SK-N-MC (cell line): ENCODE data around the gene VWA8.
"Not testable (repeated sequence)": the region's sequence is repeated elsewhere in the genome, so short reads cannot be mapped to it uniquely, and the experiment has no call there.

Experiments
- DNase-seq: peaks from one replicate; pipeline ENCODE4 v3.0.0-alpha.2; 2011; ENCODE audit warnings: low read depth, low spot score
- H3K27ac ChIP-seq: fragments of 200-600 bp; sonication (generic); 2 replicates; pipeline ENCODE4 v1.5.1; 2016; ENCODE audit warnings: mixed run types
- H3K36me3 ChIP-seq: fragments of 200-600 bp; sonication (generic); 2 replicates; pipeline ENCODE4 v1.6.1; 2017; ENCODE audit warnings: antibody characterized with exemption, low read length, mixed read lengths; ENCODE audit not compliant: insufficient read depth
- H3K4me3 ChIP-seq: fragments of 200-600 bp; sonication (generic); 2 replicates; pipeline ENCODE4 v1.5.1; 2016
- H3K9ac ChIP-seq: fragments of 200-600 bp; sonication (generic); 2 replicates; pipeline ENCODE4 v1.8.0; 2017; ENCODE audit warnings: mixed run types, mixed read lengths; ENCODE audit not compliant: insufficient read length
- H3K9me3 ChIP-seq: fragments of 200-600 bp; sonication (generic); 2 replicates; pipeline ENCODE4 v1.6.1; 2017; ENCODE audit warnings: low read depth, mild to moderate bottlenecking, antibody characterized with exemption, low read length, moderate library complexity, mixed read lengths
- EZH2 ChIP-seq: fragments of 200-600 bp; sonication (generic); IDR thresholded peaks from one replicate; pipeline ENCODE4 v1.6.1; 2017; ENCODE audit warnings: antibody characterized with exemption
- FOXP2 ChIP-seq: optimal IDR thresholded peaks from 2 replicates; pipeline ENCODE3; 2011; ENCODE audit warnings: mild to moderate bottlenecking, moderate library complexity; ENCODE audit not compliant: insufficient read depth; ENCODE audit errors: extremely low read length, control extremely low read depth
- POLR2AphosphoS5 ChIP-seq: IDR thresholded peaks from 2 replicates; pipeline ENCODE4 v1.6.1; 2012; ENCODE audit warnings: mild to moderate bottlenecking, low read depth, low read length, borderline replicate concordance

The VWA8 gene

DNA sequence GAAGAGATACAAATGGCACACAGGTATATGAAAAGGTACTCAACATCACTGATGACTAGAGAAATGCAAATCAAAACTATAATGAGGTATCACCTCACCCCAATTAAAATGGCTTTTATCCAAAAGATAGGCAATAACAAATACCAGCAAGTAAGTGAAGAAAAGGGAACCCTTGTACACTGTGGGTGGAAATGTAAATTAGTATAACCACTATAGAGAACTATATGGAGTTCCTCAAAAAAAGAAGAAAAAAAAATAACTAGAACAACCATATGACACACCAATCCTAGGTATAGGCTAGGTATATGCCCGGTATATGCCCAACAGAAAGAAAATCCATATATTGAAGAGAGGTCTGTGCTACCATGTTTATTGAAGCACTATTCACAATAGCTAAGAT lies 150.9 kb downstream of the VWA8 start:
- H3K4me3 ChIP-seq, result no peak overlapping the region
- peaks cover 9% of the 10 kb centered on the region for H3K36me3 ChIP-seq
- no peaks in the 10 kb centered on the region for H3K9me3 ChIP-seq
- TF ChIP-seq POLR2AphosphoS5 (no peak), EZH2 (no peak), FOXP2 (no peak)
- no peak overlapping the region for H3K27ac ChIP-seq
- no peak overlapping the region for H3K9ac ChIP-seq
- DNase-seq, result no peak

DNA sequence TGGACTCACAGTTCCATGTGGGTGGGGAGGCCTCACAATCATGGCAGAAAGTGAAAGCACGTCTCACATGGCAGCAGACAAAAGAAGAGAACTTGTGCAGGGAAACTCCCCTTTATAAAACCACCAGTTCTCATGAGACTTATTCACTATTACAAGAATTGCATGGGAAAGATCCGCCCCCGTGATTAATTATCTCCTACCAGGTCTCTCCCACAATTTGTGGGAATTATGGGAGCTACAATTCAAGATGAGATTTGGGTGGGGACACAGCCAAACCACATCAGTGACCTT lies 157.5 kb downstream of the VWA8 start:
- H3K4me3 ChIP-seq, H3K27ac ChIP-seq, H3K9me3 ChIP-seq, DNase-seq, H3K9ac ChIP-seq: not testable (repeated sequence)
- H3K36me3 ChIP-seq, result peaks cover 17% of the 10 kb centered on the region; the same call in 1 of the 2 replicates

DNA sequence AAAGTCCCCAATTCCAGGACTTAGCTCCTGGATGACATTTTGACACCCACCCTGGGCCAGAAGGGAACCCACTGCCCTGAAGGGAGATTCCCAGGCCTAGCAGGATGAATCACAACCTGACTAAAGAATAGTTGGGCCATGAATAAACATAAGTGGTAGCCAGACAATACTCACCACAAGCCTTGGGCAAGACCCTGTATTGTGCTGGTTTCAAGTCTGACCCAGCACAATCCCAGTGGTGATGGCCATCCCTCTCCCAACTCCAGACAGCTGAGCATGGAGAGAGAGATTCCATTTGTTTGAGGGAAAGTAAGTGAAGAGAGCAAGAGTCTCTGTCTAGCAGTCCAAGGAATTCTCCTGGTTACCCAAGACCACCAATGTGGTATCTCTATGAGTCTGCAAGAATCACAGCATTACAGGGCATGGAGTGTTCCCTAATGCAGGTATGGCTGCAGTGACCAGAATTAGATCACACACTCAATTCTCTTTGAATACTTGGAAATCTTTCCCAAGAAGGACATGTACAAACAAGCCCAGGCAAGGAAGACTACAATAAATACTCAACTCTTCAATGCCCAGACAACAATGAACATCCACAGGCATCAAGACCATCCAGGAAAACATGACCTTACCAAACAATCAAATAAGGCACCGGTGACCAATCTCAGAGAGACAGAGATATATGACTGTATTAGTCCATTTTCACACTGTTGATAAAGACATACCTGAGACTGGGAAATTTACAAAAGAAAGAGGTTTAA lies 158.0 kb downstream of the VWA8 start:
- Histone ChIP-seq H3K27ac (no peak overlapping the region), H3K36me3 (peaks cover 17% of the 10 kb centered on the region; the same call in 1 of the 2 replicates), H3K9me3 (no peaks in the 10 kb centered on the region), H3K9ac (no peak overlapping the region), H3K4me3 (no peak overlapping the region)
- TF ChIP-seq FOXP2 (no peak), POLR2AphosphoS5 (no peak), EZH2 (no peak)
- no peak for DNase-seq

DNA sequence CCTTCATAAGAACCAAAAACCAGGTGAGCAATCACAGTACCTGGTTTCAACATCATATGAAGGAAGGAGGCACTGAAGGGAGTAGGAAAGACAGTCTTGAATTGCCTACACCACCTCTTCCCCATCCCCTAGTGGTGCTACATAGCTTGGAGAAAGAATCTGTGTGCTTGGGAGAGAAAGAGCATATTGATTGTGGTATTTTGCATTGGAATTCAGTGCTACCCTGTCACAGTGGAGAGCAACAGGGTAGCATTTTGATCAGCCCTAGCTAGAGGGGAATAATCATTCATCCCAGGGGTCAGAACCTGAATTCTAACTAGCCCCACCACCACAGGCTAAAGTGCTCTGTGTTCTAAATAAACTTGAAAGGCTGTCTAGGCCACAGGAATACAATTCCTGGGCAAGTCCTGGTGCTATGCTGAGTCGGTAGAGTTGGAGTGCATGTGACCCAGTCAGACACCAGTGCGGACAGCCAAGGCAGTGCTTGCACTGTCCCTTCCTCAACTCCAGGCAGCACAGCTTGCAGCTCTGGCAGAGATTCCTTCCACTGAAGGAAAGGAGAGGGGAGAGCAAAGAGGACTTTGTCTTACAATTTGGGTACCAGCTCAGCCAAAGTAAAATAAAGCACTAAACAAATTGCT lies 158.7 kb downstream of the VWA8 start:
- no peak overlapping the region for H3K27ac ChIP-seq
- TF ChIP-seq POLR2AphosphoS5 (no peak), FOXP2 (no peak), EZH2 (no peak)

DNA sequence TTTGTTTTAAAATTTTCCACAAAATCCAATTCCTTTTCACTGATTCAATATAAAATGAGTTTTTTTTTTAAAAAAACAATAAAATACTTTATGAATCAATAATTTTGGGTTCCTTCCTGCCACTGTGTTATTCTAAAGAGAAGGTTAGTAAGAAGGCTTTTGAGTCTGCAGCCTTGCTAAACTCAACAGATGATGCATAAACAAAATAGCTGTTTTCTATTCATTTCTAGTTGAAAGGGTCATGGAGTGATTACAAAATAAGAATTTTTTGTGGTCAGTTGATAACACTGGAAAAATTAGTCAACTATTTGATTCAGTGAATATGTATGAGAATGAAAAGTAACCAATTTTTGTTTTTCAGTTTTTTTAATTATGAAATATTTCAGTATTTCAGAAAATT lies 169.9 kb downstream of the VWA8 start:
- Histone ChIP-seq H3K27ac (no peak overlapping the region), H3K4me3 (no peak overlapping the region), H3K9ac (no peak overlapping the region), H3K9me3 (no peaks in the 10 kb centered on the region), H3K36me3 (no peaks in the 10 kb centered on the region; the same call in 1 of the 2 replicates)
- no peak for TF ChIP-seq POLR2AphosphoS5
- no peak for TF ChIP-seq EZH2
- TF ChIP-seq FOXP2, result no peak
- no peak for DNase-seq

More for the DNA sequence above, 158.7 kb downstream of the VWA8 start:
- no peak overlapping the region for H3K4me3 ChIP-seq
- DNase-seq, result no peak
- H3K36me3 ChIP-seq, result peaks cover 17% of the 10 kb centered on the region; the same call in 1 of the 2 replicates
- H3K9me3 ChIP-seq, result no peaks in the 10 kb centered on the region
- H3K9ac ChIP-seq, result no peak overlapping the region

DNA sequence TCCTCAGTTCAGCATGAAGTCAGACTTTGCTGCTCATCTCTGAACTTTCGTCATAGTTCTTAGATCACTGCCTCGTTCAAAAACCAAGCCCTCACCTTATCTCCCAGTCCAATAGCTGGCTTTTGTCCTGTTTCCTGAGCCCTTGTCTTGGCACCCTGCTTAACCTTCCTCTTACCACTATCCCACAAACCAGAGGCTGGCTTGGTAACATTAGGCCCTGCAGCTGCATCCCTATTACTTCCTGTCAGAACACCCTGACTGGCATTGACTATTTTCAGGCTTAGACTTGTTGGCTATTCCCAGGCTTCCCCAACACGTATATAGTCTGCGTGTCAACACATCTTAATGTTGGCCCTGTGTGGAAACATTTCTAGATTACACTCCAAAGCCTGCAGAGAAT lies 172.4 kb downstream of the VWA8 start:
- Histone ChIP-seq H3K27ac (no peak overlapping the region), H3K9me3 (no peaks in the 10 kb centered on the region), H3K4me3 (no peak overlapping the region), H3K9ac (no peak overlapping the region), H3K36me3 (no peaks in the 10 kb centered on the region)
- DNase-seq, result no peak
- no peak for TF ChIP-seq FOXP2
- no peak for TF ChIP-seq EZH2
- TF ChIP-seq POLR2AphosphoS5, result no peak

DNA sequence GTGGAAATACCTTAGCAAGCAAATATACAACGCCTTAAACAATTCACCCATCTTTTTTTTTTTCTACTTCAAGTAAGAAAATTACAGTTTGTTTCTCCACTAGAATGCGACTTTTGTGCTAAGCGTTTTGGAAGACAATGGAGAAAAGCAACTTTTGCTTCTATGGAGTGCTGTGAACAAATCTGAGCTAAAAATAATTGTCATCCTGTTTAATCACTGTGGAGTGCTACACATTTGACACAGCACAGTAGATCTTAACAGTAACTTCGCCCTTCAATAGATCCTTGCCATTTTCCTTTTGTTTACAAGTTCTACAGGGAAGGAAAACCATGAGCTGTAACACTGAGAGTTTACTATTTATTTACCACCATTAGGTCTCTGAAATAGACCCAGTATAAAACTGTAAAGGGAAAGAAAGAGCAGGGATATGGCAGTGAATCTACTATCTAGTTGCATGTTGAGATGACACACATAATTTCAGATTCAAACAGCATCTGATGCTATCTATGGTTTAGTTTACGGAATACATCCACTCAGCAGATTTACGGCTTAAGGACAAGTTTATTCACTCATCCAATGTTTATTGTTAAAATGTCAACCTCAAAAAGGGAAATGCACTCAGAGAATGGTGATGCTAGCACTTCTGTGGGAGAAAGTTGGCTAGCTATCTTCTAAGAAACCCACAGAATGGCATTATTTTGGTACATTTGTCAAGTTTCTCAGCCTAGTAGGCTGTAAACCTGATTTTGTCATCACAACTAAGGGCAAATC lies 175.3 kb downstream of the VWA8 start:
- DNase-seq, result no peak
- TF ChIP-seq POLR2AphosphoS5, result no peak
- no peak for TF ChIP-seq EZH2
- TF ChIP-seq FOXP2, result no peak
- no peaks in the 10 kb centered on the region for H3K36me3 ChIP-seq
- no peaks in the 10 kb centered on the region for H3K9me3 ChIP-seq
- H3K4me3 ChIP-seq, result no peak overlapping the region
- no peak overlapping the region for H3K27ac ChIP-seq
- no peak overlapping the region for H3K9ac ChIP-seq

DNA sequence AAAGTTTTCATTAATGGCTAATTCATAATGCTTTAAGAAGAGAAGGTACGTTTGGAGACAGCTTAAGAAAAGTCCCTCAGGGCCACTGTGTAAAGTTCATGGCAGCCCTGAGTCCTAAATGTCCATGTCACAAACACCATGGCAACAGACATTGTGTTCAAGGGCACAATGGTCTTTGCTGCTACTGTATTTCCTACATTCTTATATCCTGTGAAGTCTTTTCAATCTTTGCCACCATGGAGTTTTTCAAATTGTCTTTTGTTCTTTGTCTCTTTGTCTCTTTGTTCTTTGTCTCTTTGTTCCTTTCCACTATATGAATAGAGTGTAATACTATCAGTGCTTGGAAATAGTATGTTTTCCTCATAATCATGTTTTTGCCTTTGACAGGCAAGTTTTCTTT lies 178.8 kb downstream of the VWA8 start:
- H3K36me3 ChIP-seq, result no peaks in the 10 kb centered on the region
- TF ChIP-seq EZH2 (no peak), FOXP2 (no peak), POLR2AphosphoS5 (no peak)

More for the DNA sequence above, 178.8 kb downstream of the VWA8 start:
- Histone ChIP-seq H3K9me3 (no peaks in the 10 kb centered on the region), H3K4me3 (no peak overlapping the region), H3K9ac (no peak overlapping the region), H3K27ac (no peak overlapping the region)
- DNase-seq, result no peak
